SH-SY5Y (cell line): ENCODE data around the gene DAB1.

Experiments
- GATA2 ChIP-seq: IDR thresholded peaks from 2 replicates; pipeline ENCODE4 v1.6.1; 2011; ENCODE audit warnings: mild to moderate bottlenecking, low read depth, low read length
- GATA3 ChIP-seq: IDR thresholded peaks from 2 replicates; pipeline ENCODE4 v1.6.1; 2011; ENCODE audit warnings: low read depth, mild to moderate bottlenecking, low read length, moderate library complexity

DNA sequence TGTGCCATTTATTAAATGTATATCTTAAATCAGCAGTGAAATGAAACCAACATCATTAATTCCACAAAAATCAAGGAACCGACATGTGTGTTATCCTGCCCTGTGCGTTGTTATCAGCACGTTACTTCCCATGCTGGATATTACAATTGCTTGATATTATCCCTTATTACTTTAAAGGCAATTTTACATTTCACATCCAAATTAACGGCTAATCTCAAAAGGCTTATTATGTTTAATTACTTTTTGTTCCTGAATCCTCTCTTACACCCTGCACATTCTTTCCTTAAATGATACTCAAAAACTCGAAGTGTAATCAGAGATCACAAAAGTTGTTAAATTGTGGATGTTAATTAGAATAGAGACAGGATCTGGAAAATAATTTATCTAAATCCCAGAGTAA, 167.9 kb downstream of the DAB1 start:
- no peak for TF ChIP-seq GATA2
- no peak for TF ChIP-seq GATA3
